Muscle layer of colon (tissue), 2 donors: Measurements from ENCODE around the gene EPS15.
"Not testable (repeated sequence)": the region's sequence is repeated elsewhere in the genome, so short reads cannot be mapped to it uniquely, and the experiment has no call there.

Experiments
- H3K27ac ChIP-seq: one replicate; pipeline ENCODE4 v1.7.0; 2013; ENCODE audit warnings: low read depth, mild to moderate bottlenecking, low read length, moderate library complexity
- H3K27me3 ChIP-seq, 2 donors: one replicate each; pipeline ENCODE4 v1.7.0; 2013; ENCODE audit warnings: low read length in 2 of 2, mild to moderate bottlenecking in 2 of 2; ENCODE audit not compliant: insufficient read depth in 2 of 2, control insufficient read depth in 1 of 2
- H3K36me3 ChIP-seq: one replicate; pipeline ENCODE4 v1.7.0; 2013; ENCODE audit warnings: mild to moderate bottlenecking, low read length; ENCODE audit not compliant: insufficient read depth
- H3K4me1 ChIP-seq: one replicate; pipeline ENCODE4 v1.7.0; 2013; ENCODE audit warnings: mild to moderate bottlenecking, low read length; ENCODE audit not compliant: insufficient read depth
- H3K4me3 ChIP-seq, 2 donors: one replicate each; pipeline ENCODE4 v1.7.0; 2013; ENCODE audit warnings: low read length in 2 of 2, low read depth in 1 of 2, mild to moderate bottlenecking in 1 of 2, moderate library complexity in 1 of 2
- H3K9ac ChIP-seq: one replicate; pipeline ENCODE4 v1.7.0; 2013; ENCODE audit warnings: low read length
- H3K9me3 ChIP-seq: one replicate; pipeline ENCODE4 v1.7.0; 2013; ENCODE audit warnings: mild to moderate bottlenecking, low read length
- donor health status: abdominal sarcoma.
- donor health status: Adenocarcinoma of cecum.

Gene EPS15

DNA sequence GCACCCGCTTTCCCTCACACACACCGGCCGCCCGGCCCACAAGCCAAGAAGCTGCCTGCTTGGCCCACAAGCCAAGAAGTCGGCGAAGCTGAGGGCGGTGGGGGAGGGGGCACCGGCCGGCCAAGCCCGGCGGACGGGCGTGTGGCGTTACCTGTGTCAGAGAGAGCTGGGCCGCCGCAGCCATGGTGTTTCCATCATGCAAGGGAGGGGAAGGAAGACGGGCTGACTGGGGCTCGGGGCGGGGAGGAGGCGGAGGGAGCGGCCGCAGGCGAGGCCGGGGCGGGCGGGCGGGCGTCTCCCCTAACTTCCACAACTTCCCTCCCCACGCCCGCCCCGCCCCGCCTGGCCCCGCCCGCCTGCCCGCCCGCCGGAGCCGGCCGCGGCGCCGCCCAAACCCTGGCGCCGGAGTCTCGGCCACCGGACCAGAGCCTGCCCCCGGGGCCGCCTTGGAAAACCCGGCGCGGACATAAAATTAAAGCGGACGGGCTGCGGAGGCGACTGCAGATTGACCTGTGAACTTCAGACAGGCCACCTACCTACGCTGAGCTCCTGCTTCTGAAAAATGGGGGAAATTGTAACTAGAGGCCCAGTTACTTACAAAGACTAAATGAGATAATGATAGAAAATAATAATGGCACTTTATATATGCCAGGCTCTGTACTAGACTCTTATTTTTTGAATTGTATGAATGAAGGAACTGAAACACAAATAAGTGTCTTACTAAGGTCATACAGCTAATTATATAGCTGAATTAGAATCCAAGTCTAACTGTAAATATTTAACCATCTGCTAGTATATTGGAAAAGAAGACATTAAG is at the start of gene EPS15:
Gene EPS15, minus strand, starts transcription at position 219 of the 817 bp plus-strand sequence. Its CDS starts 35 bp downstream, at position 184.
- Histone ChIP-seq H3K9me3 (no peaks in the 10 kb centered on the region), H3K36me3 (no peaks in the 10 kb centered on the region), H3K27ac (peak within 1 kb of the TSS; percentile 97), H3K9ac (peak within 1 kb of the TSS; percentile 88), H3K27me3 (no peaks in the 10 kb centered on the region), H3K4me3 (peak within 1 kb of the TSS; percentile 89 to 92), H3K4me1 (peaks cover 32% of the 10 kb centered on the region)

DNA sequence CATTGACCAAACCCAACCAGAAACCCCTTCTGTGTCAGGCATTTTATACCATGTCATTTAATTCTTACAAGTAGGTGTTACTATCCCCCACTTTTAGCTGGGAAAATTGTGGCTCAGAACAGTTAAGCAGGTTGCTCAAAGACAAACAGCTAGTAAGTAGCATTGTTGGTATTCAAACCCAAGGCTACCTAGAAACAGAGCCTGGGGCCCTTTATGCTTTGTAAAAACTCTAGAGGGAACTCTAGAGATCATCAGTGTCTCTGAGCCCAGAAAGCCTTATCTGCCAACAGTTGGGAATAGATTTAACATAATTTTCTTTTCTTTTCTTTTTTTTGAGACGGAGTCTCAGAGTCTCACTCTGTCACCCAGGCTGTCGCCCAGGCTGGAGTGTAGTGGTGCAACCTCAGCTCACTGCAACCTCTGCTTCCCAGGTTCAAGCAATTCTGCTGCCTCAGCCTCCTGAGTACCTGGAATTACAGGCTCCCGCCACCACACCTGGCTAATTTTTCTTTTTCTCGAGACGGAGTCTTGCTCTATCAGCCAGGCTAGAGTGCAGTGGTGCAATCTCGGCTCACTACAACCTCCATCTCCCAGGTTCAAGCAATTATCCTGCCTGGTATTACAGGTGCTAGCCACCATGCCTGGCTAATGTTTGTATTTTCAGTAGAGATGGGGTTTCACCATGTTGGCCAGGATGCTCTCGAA is 49.3 kb upstream of the EPS15 start:
- H3K27ac ChIP-seq = no peak overlapping the region
- no peaks in the 10 kb centered on the region for H3K9me3 ChIP-seq
- H3K4me3 ChIP-seq = no peak overlapping the region
- no peaks in the 10 kb centered on the region for H3K27me3 ChIP-seq
- H3K9ac ChIP-seq = no peak overlapping the region
- H3K4me1 ChIP-seq = peaks cover 2% of the 10 kb centered on the region
- no peaks in the 10 kb centered on the region for H3K36me3 ChIP-seq

DNA sequence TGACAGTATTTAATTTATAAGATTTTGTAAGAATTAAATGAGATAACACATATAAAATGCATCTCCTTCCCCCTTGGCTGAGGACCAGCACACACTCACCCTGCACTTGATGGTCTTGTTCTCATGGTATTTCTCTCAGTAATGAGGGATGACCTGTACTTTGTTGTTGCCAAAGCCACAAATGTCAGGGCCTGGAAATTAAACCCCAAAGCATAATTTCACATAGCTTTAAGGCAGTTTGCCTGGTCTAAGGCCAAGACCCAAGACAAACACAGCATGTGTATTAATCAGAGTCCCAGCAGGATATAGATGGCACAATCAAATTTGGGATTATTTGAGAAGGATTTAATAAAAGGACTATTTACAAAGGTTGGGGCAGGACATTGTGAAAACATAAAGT is 48.6 kb upstream of the EPS15 start:
- no peaks in the 10 kb centered on the region for H3K36me3 ChIP-seq
- H3K9me3 ChIP-seq = no peaks in the 10 kb centered on the region
- no peak overlapping the region for H3K4me3 ChIP-seq
- no peak overlapping the region for H3K27ac ChIP-seq
- H3K4me1 ChIP-seq = peaks cover 5% of the 10 kb centered on the region
- H3K27me3 ChIP-seq = no peaks in the 10 kb centered on the region
- no peak overlapping the region for H3K9ac ChIP-seq

DNA sequence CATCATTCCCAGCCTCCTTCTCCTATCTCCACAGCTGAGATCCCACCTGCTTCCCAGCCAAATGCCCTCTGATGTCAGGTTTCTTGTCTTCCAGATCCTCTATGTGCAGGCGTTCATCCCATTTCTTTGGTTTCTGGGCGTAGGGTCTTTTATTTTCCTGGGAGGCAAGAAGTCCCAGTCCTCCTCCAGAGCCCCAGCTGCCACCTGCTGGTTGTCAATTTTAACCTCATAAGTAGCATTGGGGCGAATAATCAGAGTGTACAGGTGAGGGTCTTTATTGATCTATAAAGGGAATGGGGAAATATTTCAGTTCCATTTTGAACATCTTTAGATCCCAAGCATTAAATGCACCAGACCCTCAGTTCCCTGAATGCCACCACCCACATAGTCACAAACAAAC is 47.2 kb upstream of the EPS15 start:
- Histone ChIP-seq H3K27me3 (no peaks in the 10 kb centered on the region), H3K36me3 (no peaks in the 10 kb centered on the region), H3K9me3 (no peaks in the 10 kb centered on the region), H3K4me1 (peaks cover 5% of the 10 kb centered on the region), H3K27ac (no peak overlapping the region), H3K4me3 (no peak overlapping the region), H3K9ac (no peak overlapping the region)

DNA sequence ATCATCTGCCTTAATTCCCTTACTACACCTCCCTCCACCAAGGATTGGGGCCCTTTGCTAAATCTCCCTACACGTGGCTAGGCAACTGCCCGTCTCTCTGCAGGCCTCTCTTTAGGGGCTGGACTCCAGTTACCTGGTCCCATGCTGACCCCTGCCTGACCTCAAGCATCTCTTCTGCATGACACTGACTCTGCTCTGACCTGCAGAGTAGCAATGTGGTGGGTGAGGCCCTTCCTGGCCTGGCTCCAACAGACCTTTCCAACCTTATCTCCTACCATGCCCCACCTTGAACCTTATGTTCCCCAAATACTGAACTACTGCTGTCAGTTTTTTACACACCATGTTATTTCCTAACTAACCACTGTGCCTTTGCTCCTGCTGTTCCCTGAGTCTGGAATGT is 45.9 kb upstream of the EPS15 start:
- H3K4me1 ChIP-seq = peaks cover 5% of the 10 kb centered on the region

DNA sequence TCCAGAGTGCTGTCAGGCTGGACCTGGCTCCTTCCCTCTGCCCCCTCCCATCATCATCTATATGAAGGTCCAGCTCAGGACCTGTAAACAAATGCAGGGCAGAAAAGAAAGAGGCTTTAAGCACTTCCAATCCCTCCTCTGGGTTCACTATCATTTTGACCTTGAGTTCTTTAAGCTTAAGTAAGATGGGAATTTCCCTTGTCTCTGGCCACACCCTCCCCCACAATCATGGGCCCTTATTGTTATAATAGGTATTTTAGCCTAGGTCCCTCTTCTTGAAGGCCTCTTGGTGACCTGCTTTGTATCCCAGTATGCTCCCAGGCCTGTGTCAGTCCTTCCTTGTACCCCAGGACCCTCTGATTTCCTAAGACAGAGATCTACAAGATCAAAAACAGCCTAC is 45.1 kb upstream of the EPS15 start:
- H3K9me3 ChIP-seq = no peaks in the 10 kb centered on the region
- H3K27me3 ChIP-seq = no peaks in the 10 kb centered on the region
- H3K27ac ChIP-seq = no peak overlapping the region
- peaks cover 5% of the 10 kb centered on the region for H3K4me1 ChIP-seq
- H3K9ac ChIP-seq = no peak overlapping the region
- no peak overlapping the region for H3K4me3 ChIP-seq
- H3K36me3 ChIP-seq = no peaks in the 10 kb centered on the region

More for the DNA sequence above, 45.9 kb upstream of the EPS15 start:
- Histone ChIP-seq H3K4me3 (no peak overlapping the region), H3K9ac (no peak overlapping the region), H3K27ac (no peak overlapping the region), H3K27me3 (no peaks in the 10 kb centered on the region), H3K9me3 (no peaks in the 10 kb centered on the region), H3K36me3 (no peaks in the 10 kb centered on the region)

DNA sequence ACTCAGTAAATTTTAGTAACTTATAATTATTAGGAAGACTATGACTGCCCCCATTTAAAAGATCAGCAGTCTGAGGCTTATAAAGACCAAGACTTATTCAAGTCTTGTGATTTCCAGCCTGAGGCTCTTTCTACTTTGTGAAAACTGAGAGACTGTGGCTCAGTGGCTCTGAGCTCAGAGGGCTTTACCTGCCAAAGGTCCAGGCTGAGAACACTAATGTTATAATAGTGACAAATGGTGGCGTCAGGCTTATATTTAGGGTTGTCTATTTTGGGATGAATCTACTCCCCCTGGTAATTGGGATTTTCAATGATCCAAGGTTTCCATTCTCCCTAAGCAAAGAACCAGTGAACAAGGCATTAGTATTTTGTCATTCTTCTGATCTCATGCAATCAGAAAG is 42.6 kb upstream of the EPS15 start:
- H3K27ac ChIP-seq = no peak overlapping the region
- peaks cover 5% of the 10 kb centered on the region for H3K4me1 ChIP-seq
- no peak overlapping the region for H3K9ac ChIP-seq

DNA sequence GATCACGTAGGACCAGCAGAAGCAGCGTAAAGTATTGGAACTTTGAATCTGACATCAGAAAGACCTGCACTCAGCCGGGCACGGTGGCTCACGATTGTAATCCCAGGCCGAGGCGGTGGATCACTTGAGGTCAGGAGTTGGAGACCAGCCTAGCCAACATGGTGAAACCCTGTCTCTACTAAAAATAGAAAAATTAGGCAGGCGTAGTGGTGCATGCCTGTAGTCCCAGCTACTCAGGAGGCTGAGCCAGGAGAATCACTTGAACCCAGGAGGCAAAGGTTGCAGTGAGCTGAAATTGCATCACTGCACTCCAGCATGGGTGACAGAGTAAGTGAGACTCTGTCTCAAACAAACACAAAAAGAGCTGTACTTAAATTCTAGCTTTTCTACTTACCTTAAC is 41.8 kb upstream of the EPS15 start:
- H3K36me3 ChIP-seq, H3K27me3 ChIP-seq, H3K4me1 ChIP-seq, H3K9ac ChIP-seq, H3K9me3 ChIP-seq, H3K4me3 ChIP-seq, H3K27ac ChIP-seq: not testable (repeated sequence)

More for the DNA sequence above, 42.6 kb upstream of the EPS15 start:
- no peaks in the 10 kb centered on the region for H3K27me3 ChIP-seq
- H3K36me3 ChIP-seq = no peaks in the 10 kb centered on the region
- H3K9me3 ChIP-seq = no peaks in the 10 kb centered on the region
- no peak overlapping the region for H3K4me3 ChIP-seq

DNA sequence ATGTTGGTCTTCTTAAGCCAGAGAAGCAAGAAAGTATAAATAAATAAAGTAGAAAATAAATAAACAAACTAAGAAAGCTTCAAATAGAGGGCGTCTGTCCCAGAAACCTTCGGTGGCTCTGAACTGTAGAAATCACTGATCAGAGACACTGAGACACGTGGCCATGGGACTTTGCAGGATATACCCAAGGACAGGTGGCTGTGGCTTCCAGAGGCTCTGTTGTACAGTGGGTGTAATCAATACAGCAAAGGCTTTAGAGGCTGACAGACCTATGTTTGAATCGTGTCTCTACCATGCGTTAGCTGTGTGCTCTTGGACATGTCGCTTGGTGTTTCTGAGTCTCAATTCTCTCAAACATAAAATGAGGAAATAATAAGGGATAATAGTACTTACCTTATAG is 41.0 kb upstream of the EPS15 start:
- no peak overlapping the region for H3K4me3 ChIP-seq
- H3K9ac ChIP-seq = no peak overlapping the region
- no peak overlapping the region for H3K27ac ChIP-seq
- no peaks in the 10 kb centered on the region for H3K36me3 ChIP-seq
- no peaks in the 10 kb centered on the region for H3K9me3 ChIP-seq
- H3K4me1 ChIP-seq = peaks cover 5% of the 10 kb centered on the region
- no peaks in the 10 kb centered on the region for H3K27me3 ChIP-seq

DNA sequence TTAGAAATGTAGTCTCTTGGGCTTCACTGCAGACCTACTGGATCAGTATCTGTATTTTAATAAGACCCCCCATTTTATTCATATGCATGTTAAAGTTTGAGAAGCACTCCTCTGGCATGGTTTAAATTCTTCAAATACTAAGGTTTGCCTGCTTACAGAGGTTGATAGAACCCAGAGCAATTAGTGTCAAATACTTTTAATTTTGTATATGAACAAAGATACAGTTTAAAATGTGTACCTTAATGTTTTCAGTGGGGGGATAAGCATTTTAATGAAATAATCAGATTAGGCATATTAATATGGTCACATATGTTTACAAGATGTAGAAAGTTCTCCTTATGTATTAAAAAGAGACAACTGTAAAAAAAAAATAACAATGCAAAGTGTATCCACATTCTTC is 40.4 kb upstream of the EPS15 start:
- H3K4me1 ChIP-seq = peaks cover 5% of the 10 kb centered on the region
- no peak overlapping the region for H3K9ac ChIP-seq
- H3K36me3 ChIP-seq = no peaks in the 10 kb centered on the region
- H3K9me3 ChIP-seq = no peaks in the 10 kb centered on the region
- H3K4me3 ChIP-seq = no peak overlapping the region
- H3K27me3 ChIP-seq = no peaks in the 10 kb centered on the region
- no peak overlapping the region for H3K27ac ChIP-seq

DNA sequence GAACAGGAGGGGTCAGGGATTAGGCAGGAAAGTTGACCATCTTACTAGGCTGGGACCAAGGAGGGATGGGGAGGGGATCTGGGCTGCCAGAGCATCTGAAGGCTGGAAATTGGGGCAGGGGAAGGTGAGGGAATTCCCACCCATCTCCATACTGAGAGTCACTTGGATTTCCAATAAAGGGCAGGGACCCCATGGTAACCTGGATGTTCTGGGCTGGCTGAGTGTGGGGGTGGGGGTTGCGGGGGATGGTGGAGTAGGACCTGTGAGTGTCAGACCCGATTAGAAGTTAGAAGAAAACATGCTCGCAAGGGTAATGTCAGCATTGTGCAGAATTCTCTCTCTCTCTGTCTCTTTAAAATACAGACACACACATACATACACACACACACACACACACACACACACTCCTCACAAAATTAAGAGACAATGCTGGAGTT is 40.0 kb upstream of the EPS15 start:
- H3K4me1 ChIP-seq = peaks cover 5% of the 10 kb centered on the region
- no peak overlapping the region for H3K9ac ChIP-seq
- H3K4me3 ChIP-seq = no peak overlapping the region
- H3K9me3 ChIP-seq = no peaks in the 10 kb centered on the region
- no peak overlapping the region for H3K27ac ChIP-seq
- no peaks in the 10 kb centered on the region for H3K36me3 ChIP-seq
- H3K27me3 ChIP-seq = no peaks in the 10 kb centered on the region
